Measurements from ENCODE around the gene NXN.
"Not testable (repeated sequence)": the region's sequence is repeated elsewhere in the genome, so short reads cannot be mapped to it uniquely, and the experiment has no call there.

The NXN gene

GRCh38 chr17:791829-792228 lies 187.7 kb downstream of the NXN start:
- DNase-seq, result no peak

DNA sequence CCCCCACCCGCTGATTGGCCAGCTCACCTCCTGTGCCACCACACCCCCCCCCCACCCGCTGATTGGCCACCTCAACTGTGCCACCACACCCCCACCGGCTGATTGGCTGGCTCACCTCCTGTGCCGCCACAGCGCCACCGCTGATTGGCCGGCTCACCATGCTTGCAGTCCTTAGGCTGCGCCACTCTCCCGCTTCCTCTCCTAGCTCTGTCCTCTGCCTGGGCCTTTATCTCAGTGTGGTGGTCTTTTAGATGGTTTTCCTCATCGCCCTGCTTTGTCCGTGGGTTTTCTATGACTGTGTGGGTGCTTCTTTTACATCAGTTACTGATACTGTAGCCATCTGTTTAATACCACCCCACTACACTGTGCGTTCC lies 188.7 kb downstream of the NXN start:
- DNase-seq, result not testable (repeated sequence)

GRCh38 chr17:789931-790873 lies 189.4 kb downstream of the NXN start:
- DNase-seq, result not testable (repeated sequence)

- no peak for DNase-seq
Observed at GRCh38 chr17:789160-789840, 190.3 kb downstream of the NXN start.

GRCh38 chr17:788551-788950 lies 191.0 kb downstream of the NXN start:
- DNase-seq, result no peak

DNA sequence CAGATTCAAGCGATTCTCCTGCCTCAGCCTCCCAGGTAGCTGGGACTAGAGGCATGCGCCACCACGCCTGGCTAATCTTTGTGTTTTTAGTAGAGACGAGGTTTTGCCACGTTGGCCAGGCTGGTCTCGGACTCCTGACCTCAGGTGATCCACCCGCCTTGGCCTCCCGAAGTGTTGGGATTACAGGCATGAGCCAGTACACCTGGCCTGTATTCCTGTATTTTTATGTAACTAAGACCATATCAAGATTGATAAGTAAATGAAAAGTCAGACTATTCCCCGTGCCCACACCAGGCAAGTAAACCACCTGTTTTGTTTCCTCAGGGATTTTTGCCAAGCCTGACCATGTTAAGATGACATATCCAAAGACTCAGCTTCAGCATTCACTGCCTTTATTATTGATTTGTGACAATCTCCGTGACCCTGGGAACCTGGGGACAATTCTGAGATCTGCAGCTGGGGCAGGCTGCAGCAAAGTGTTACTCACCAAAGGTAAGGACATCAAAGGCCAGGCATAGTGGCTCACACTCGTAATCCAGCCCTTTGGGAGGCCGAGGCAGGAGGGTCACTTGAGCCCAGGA lies 191.8 kb downstream of the NXN start:
- DNase-seq, result no peak

DNA sequence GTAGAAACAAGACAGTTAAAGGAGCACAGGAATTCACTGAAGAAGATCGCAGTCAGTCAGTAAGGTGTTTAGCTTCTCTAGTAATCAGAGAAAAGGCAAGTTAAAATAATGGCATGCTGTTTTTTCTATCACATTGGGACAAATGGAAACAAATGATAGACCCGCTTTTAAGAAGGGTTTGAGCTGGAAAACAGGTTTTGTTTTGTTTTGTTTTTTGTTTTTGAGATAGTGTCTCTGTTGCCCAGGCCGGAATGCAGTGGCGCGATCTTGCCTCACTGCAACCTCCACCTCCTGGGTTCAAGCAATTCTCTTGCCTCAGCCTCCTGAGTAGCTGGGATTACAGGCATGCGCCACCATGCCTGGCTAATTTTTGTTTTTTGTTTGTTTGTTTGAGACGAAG lies 193.7 kb downstream of the NXN start:
- DNase-seq, result not testable (repeated sequence)

- no peak for DNase-seq
Observed at GRCh38 chr17:784143-784542, 195.4 kb downstream of the NXN start.

DNA sequence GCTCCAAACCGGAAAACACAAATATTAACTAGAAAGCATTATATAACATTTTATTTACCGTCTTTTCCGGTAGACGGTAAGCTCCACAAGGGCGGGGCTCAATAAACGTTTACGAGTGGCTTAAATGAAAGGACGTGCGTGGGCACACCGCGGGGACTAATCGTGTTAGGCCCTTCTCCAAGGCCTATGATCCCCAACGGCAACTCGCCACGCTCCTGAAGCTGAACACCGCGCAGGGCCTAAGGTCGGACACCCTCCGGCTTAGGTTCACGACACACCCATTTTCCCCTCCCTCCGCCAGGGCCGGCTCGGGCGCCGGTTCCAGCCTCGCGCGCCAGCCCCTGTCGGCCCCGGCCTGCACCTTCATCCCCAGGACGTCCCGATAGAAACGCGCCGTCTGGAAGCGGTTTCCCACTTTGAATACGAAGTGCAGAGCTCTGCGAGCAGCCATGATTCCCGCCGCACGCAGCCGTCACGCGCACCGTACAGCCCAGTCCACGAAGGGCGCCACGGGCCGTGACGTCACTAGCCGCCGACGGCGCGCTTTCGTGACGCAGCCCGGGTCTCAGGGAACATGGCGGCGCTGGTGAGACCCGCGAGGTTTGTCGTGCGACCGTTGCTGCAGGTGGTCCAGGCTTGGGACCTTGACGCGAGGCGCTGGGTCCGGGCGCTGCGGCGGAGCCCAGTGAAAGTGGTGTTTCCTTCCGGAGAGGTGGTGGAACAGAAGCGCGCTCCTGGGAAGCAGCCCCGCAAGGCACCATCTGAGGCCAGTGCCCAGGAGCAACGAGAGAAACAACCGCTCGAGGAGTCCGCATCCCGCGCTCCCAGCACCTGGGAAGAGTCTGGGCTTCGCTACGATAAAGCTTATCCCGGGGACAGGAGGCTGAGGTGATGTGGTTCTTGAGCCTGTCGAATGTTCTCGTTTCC lies 197.5 kb downstream of the NXN start, which contains the start of the genes GLOD4 and MRM3:
Gene GLOD4 (minus strand): TSS at position 476 of the 927 bp plus-strand sequence. CDS start 25 bp downstream, at position 451.
Gene MRM3 (plus strand): TSS at position 549 of the 927 bp plus-strand sequence. CDS start 26 bp downstream, at position 575.
- DNase-seq, result peak; percentile 86

GRCh38 chr17:778096-778495 lies 201.5 kb downstream of the NXN start:
- DNase-seq, result no peak

DNA sequence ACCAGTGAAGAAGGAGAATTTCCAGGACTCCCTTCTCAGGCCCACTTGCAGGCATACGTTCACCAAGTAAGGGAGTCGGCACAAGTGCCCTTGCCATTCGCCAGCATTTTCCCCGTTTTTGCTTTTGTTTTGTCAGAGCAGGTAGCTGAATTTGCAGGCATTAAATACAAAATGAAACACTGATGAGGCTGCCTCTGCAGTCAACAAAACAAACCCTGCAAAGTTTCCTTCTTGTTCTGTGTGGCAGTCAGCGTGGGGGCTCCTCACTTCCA lies 205.3 kb downstream of the NXN start:
- DNase-seq, result no peak

DNA sequence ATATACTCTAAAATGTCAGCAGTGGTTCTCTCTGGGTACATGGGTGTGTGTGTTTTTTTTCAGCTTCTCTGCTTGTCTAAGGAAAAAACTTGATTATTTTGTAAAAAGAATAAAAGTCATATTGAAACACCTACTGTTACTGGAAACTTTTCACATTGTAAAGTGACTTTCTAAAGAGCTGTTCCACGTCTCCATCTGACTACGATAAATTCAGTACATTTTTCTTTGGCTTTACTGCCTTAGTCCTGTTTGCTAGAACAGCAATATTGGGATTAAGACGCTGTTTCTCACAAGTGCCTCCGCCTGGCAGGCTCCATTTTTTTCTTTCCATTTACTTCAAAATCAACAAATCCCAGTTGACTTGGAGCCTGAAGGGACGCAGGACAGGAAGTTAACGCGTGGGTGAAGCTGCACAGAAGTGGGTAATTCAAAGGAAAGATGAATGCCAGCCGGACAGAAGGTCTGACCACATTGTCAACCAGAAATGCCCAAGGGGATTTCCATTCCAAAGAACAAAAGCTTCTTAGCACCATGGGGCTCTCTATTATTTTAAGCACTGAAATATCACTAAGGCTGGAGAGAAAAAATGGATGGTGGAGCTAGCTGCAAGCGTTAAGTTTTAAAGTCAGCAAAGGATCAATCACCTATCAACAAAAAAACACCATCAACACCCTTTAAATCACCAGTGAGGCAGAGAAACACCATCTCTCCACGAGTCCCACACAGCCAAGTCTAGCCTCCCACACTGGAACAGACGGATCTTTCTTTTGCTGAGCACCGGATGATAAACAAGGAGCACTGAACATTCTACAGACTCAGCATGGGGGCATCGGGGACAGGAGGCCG lies 205.9 kb downstream of the NXN start:
- no peak for DNase-seq

GRCh38 chr17:773016-773415 lies 206.6 kb downstream of the NXN start:
- no peak for DNase-seq

GRCh38 chr17:767076-767475 lies 212.5 kb downstream of the NXN start:
- DNase-seq, result no peak

GRCh38 chr17:760371-760770 lies 219.2 kb downstream of the NXN start:
- no peak for DNase-seq

GRCh38 chr17:759964-760363 lies 219.6 kb downstream of the NXN start:
- no peak for DNase-seq

- not testable (repeated sequence) for DNase-seq
Observed at GRCh38 chr17:756010-756567, 223.5 kb downstream of the NXN start.

DNA sequence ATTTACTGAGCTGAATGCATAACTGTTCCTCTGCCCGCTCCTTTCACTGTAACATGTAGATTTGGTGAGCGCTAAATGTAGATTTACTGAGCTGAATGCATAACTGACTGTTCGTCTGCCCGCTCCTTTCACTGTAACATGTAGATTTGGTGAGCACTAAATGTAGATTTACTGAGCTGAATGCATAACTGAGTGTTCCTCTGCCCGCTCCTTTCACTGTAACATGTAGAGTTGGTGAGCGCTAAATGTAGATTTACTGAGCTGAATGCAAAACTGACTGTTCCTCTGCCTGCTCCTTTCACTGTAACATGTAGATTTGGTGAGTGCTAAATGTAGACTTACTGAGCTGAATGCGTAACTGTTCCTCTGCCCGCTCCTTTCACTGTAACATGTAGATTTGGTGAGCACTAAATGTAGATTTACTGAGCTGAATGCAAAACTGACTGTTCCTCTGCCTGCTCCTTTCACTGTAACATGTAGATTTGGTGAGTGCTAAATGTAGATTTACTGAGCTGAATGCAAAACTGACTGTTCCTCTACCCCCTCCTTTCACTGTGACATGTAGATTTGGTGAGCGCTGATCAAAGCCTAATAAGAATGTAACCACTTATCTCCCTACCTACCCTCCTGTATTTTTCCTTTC lies 224.1 kb downstream of the NXN start:
- DNase-seq, result not testable (repeated sequence)

- DNase-seq, result no peak
Observed at GRCh38 chr17:753418-753817, 226.2 kb downstream of the NXN start.

DNA sequence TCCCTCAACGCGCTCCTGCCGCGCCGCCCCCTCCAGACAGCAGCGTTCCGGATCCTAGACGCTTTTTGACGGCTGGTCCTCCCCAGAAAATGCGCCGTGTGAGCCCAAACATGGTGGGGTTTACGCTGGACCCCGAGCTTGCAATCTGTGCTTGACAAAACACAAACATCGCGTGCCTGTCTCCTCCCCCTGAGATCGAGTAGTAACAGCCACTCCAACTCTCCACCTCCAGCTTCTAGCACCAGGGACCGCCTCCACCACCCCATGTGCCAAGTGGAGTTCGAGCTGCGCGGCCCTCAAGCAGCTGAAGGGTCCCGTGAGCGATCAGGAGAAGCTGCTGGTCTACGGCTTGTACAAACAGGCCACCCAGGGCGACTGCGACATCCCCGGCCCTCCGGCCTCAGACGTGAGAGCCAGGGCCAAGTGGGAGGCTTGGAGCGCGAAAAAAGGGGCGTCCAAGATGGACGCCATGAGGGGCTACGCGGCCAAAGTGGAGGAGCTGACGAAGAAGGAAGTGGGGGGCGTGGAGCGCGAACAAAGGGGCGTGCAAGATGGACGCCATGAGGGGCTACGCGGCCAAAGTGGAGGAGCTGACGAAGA lies 226.9 kb downstream of the NXN start:
- DNase-seq, result no peak
